IMR-90 (cell line): ENCODE data around the gene CRIP1. TPM values are rescaled to one million over a fixed set of nuclear protein-coding genes. Genes with fewer than 3 reads are reported as not detected.

Experiments
- ATAC-seq: fragments of 200-7000 bp; cut with Tn5 transposase; 2 replicates; pipeline ENCODE4 v1.9.1; 2020; ENCODE audit warnings: low read depth, mild to moderate bottlenecking, moderate library complexity
- BruUV-seq: library from RNA; stranded (reverse); fragments of 400-500 nt; replicated peaks from 2 replicates; lab custom pipeline; 2021; lab: Mats Ljungman, UMichigan
- CTCF ChIA-PET: fragments of 300-600 bp; formaldehyde crosslinking; extraction: SDS; loops from one replicate; lab custom pipeline; 2021; ENCODE audit warnings: antibody characterized with exemption; lab: Yijun Ruan, JAX
- POLR2A ChIA-PET: fragments of 300-600 bp; sonication (Branson Sonifier 250); formaldehyde crosslinking; loops from one replicate; lab custom pipeline; 2022; ENCODE audit warnings: antibody characterized with exemption; ENCODE audit not compliant: unreplicated experiment; lab: Charles Lee
- DNase-seq: peaks from one replicate; pipeline ENCODE4 v3.0.0; 2013
- H2AFZ ChIP-seq: replicated peaks from 2 replicates; pipeline ENCODE3; 2013; ENCODE audit warnings: low read length, mild to moderate bottlenecking; ENCODE audit not compliant: poor library complexity
- H2AK5ac ChIP-seq: 2 replicates; pipeline ENCODE4 v1.6.1; 2013; ENCODE audit warnings: low read depth, low read length, inconsistent platforms
- H2AK9ac ChIP-seq: replicated peaks from 2 replicates; pipeline ENCODE3; 2013; ENCODE audit warnings: mild to moderate bottlenecking, low read depth, low read length, moderate library complexity; ENCODE audit not compliant: poor library complexity
- H2BK120ac ChIP-seq: 2 replicates; pipeline ENCODE4 v1.6.1; 2013; ENCODE audit warnings: low read depth, low read length, inconsistent platforms
- H2BK15ac ChIP-seq: 3 replicates; pipeline ENCODE4 v1.6.1; 2013; ENCODE audit warnings: low read depth, low read length, inconsistent platforms
- H2BK20ac ChIP-seq: 2 replicates; pipeline ENCODE4 v1.6.1; 2013; ENCODE audit warnings: low read depth, mild to moderate bottlenecking, inconsistent platforms, low read length, moderate library complexity
- H2BK5ac ChIP-seq: 2 replicates; pipeline ENCODE4 v1.6.1; 2013; ENCODE audit warnings: mild to moderate bottlenecking, low read depth, low read length, inconsistent platforms; ENCODE audit not compliant: poor library complexity, severe bottlenecking
- H3K14ac ChIP-seq: replicated peaks from 2 replicates; pipeline ENCODE4 v1.6.1; 2013; ENCODE audit warnings: low read depth, low read length, inconsistent platforms
- H3K18ac ChIP-seq: 2 replicates; pipeline ENCODE4 v1.6.1; 2013; ENCODE audit warnings: low read depth, low read length, control low read depth
- H3K23ac ChIP-seq: 2 replicates; pipeline ENCODE4 v1.6.1; 2013; ENCODE audit warnings: low read depth, low read length, inconsistent platforms
- H3K27ac ChIP-seq: 2 replicates; pipeline ENCODE4 v1.5.1; 2013; ENCODE audit warnings: mild to moderate bottlenecking, control low read depth, low read length; ENCODE audit not compliant: insufficient read depth
- H3K27me3 ChIP-seq: 2 replicates; pipeline ENCODE4 v1.6.1; 2013; ENCODE audit warnings: low read length; ENCODE audit not compliant: control insufficient read depth, insufficient read depth
- H3K36me3 ChIP-seq: 2 replicates; pipeline ENCODE4 v1.6.1; 2013; ENCODE audit warnings: low read length, mixed read lengths; ENCODE audit not compliant: control insufficient read depth, insufficient read depth
- H3K4ac ChIP-seq: 2 replicates; pipeline ENCODE4 v1.6.1; 2013; ENCODE audit warnings: low read depth, low read length, inconsistent platforms
- H3K4me1 ChIP-seq: 2 replicates; pipeline ENCODE4 v1.6.1; 2013; ENCODE audit warnings: low read length, mixed read lengths; ENCODE audit not compliant: control insufficient read depth, insufficient read depth
- H3K4me2 ChIP-seq: 2 replicates; pipeline ENCODE4 v1.6.1; 2013; ENCODE audit warnings: low read depth, mild to moderate bottlenecking, control low read depth, low read length, moderate library complexity
- H3K4me3 ChIP-seq: 2 replicates; pipeline ENCODE4 v1.5.1; 2013; ENCODE audit warnings: low read depth, mild to moderate bottlenecking, control low read depth, low read length, moderate library complexity; ENCODE audit not compliant: insufficient read depth
- H3K56ac ChIP-seq: 2 replicates; pipeline ENCODE4 v1.6.1; 2013; ENCODE audit warnings: low read length, inconsistent platforms; ENCODE audit not compliant: insufficient read depth; ENCODE audit errors: extremely low read depth
- H3K79me1 ChIP-seq, 2 experiments: 2 replicates each; pipeline ENCODE4 v1.6.1; 2013; ENCODE audit warnings: low read length in 2 of 2, inconsistent platforms in 1 of 2, low read depth in 1 of 2
- H3K9ac ChIP-seq: 2 replicates; pipeline ENCODE4 v1.6.1; 2013; ENCODE audit warnings: low read depth, low read length, control low read depth
- H3K9me1 ChIP-seq: 2 replicates; pipeline ENCODE4 v1.6.1; 2013; ENCODE audit warnings: low read length, inconsistent platforms; ENCODE audit not compliant: insufficient read depth
- H3K9me3 ChIP-seq: 2 replicates; pipeline ENCODE4 v1.6.1; 2013; ENCODE audit warnings: low read length; ENCODE audit not compliant: control insufficient read depth, insufficient read depth
- H4K20me1 ChIP-seq: 2 replicates; pipeline ENCODE4 v1.6.1; 2013; ENCODE audit warnings: low read length, inconsistent platforms; ENCODE audit not compliant: insufficient read depth
- H4K5ac ChIP-seq: 2 replicates; pipeline ENCODE4 v1.6.1; 2013; ENCODE audit warnings: mild to moderate bottlenecking, low read depth, low read length, control low read depth
- H4K8ac ChIP-seq, 2 experiments: 2 replicates each; pipeline ENCODE4 v1.6.1; 2013; ENCODE audit warnings: low read depth in 2 of 2, low read length in 2 of 2, control low read depth in 1 of 2, inconsistent platforms in 1 of 2
- H4K91ac ChIP-seq: 2 replicates; pipeline ENCODE4 v1.6.1; 2013; ENCODE audit warnings: low read depth, low read length, inconsistent platforms; ENCODE audit not compliant: insufficient read depth
- BHLHE40 ChIP-seq: fragments of 150-350 bp; IDR thresholded peaks from 2 replicates; pipeline ENCODE4 v1.6.1; 2016; ENCODE audit warnings: mild to moderate bottlenecking, low read depth, low read length
- CHD1 ChIP-seq: IDR thresholded peaks from 2 replicates; pipeline ENCODE4 v1.6.1; 2012; ENCODE audit warnings: low read depth, low read length, improper control_type of control experiment
- ELK1 ChIP-seq: fragments of 150-350 bp; IDR thresholded peaks from 2 replicates; pipeline ENCODE4 v1.6.1; 2016; ENCODE audit warnings: low read depth, mild to moderate bottlenecking, low read length, moderate library complexity, borderline replicate concordance
- MAZ ChIP-seq: IDR thresholded peaks from 2 replicates; pipeline ENCODE4 v1.6.1; 2012; ENCODE audit warnings: low read depth, mild to moderate bottlenecking, low read length, improper control_type of control experiment, moderate library complexity, borderline replicate concordance
- RCOR1 ChIP-seq: IDR thresholded peaks from 2 replicates; pipeline ENCODE4 v1.6.1; 2012; ENCODE audit warnings: mild to moderate bottlenecking, low read length, improper control_type of control experiment; ENCODE audit not compliant: insufficient replicate concordance
- SMC3 ChIP-seq: fragments of 150-350 bp; IDR thresholded peaks from 2 replicates; pipeline ENCODE4 v1.6.1; 2016; ENCODE audit warnings: low read depth, mild to moderate bottlenecking, antibody characterized with exemption, low read length, moderate library complexity
- WGBS, 2 experiments: methylation state at CpG; one replicate each; pipeline versions ENCODE4 v1.1.5 to v1.1.7; 2013; ENCODE audit warnings: missing lambda C conversion rate in 2 of 2; ENCODE audit not compliant: insufficient read length in 1 of 2; ENCODE audit errors: extremely low coverage in 2 of 2; 5-methylcytosine and 5-hydroxymethylcytosine counted together
- dilution Hi-C: fragments of 300-500 bp; cut with HindIII; formaldehyde crosslinking; loops from one replicate; pipeline ENCODE4 v1.14.3; 2018; ENCODE audit warnings: low sequenced_read_pairs; ENCODE audit not compliant: unreplicated experiment
- in situ Hi-C: fragments of 300-500 bp; cut with MboI; formaldehyde crosslinking; loops from 3 replicates; pipeline ENCODE4 v1.14.3; 2019; ENCODE audit warnings: low sequenced_read_pairs, inconsistent platforms, mixed read lengths
- intact Hi-C: fragments of 100-400 bp; cut with micrococcal nuclease; formaldehyde crosslinking; loops from 2 replicates; pipeline ENCODE4 v1.10.0; 2022
- polyA plus RNA-seq, 3 experiments: library from polyadenylated mRNA; depleted of rRNA; stranded (reverse); fragments of >200 nt; gene quantifications; 2 replicates each; pipeline ENCODE4 v1.2.3, GENCODE V29; 2012; ENCODE audit warnings: low replicate concordance in 1 of 3
- total RNA-seq: library from RNA; depleted of rRNA; stranded (reverse); fragments of >200 nt; gene quantifications from 2 replicates; pipeline ENCODE4 v1.2.3, GENCODE V29; 2012

The CRIP1 gene
- total and polyA plus RNA-seq, 2 of the 4 experiments (the other 2 are of a cell fraction): 0.21 TPM; not detected in 1

GRCh38 chr14:105482486-105483110, 4.1 kb upstream of the CRIP1 start:
- Histone ChIP-seq H2BK5ac (no peak overlapping the region), H3K27me3 (peaks cover 23% of the 10 kb centered on the region; the same call in 1 of the 2 replicates), H2AK9ac (no peak overlapping the region), H3K9me1 (peaks cover 6% of the 10 kb centered on the region), H3K56ac (no peak overlapping the region), H3K9ac (no peak overlapping the region), H4K8ac (no peak overlapping the region; a peak in 1 of 4 replicates), H3K4me2 (no peak overlapping the region), H3K14ac (no peak overlapping the region), H4K20me1 (no peaks in the 10 kb centered on the region; the same call in 1 of the 2 replicates), H3K79me1 (no peaks in the 10 kb centered on the region; a peak in 1 of 4 replicates), H3K36me3 (no peaks in the 10 kb centered on the region), H3K9me3 (no peaks in the 10 kb centered on the region), H2BK20ac (no peak overlapping the region), H2BK15ac (no peak overlapping the region; the same call in 2 of the 3 replicates), H2BK120ac (no peak overlapping the region), H3K4me3 (no peak overlapping the region), H2AFZ (no peak overlapping the region), H3K4ac (no peak overlapping the region; the same call in 1 of the 2 replicates), H3K27ac (no peak overlapping the region), H3K18ac (no peak overlapping the region), H3K23ac (no peak overlapping the region), H2AK5ac (no peak overlapping the region), H4K5ac (no peak overlapping the region), H4K91ac (no peak overlapping the region), H3K4me1 (peaks cover 15% of the 10 kb centered on the region)
- DNase-seq (no peak), ATAC-seq (no peak)
- in situ Hi-C loops (no loop called here), intact Hi-C loops (loop anchor here (1.0 kb wide), 1 partner anchor 8 kb away; no protein-coding TSS in a partner anchor), dilution Hi-C loops (no loop called here)
- no TSS peak for BruUV-seq
- ChIA-PET CTCF (interaction anchor here (2.2 kb wide), 1 partner anchor 7 kb away, joined by 32 read pairs; no protein-coding TSS in a partner anchor), POLR2A (no interaction called here)
- no peak for TF ChIP-seq ELK1
- no peak for TF ChIP-seq SMC3
- TF ChIP-seq CHD1: no peak
- TF ChIP-seq RCOR1: no peak
- no peak for TF ChIP-seq MAZ
- TF ChIP-seq BHLHE40: no peak
- WGBS, 2 experiments: 75% methylated on average over 8 of the region's 18 CpGs; no CpG with 5 or more reads in 1 of the 2 experiments
